GM21528 (cell line): ENCODE data around the gene CDH12.
"Not testable (repeated sequence)": the region's sequence is repeated elsewhere in the genome, so short reads cannot be mapped to it uniquely, and the experiment has no call there.

Source experiments
- ATAC-seq: cut with Tn5 transposase; IDR thresholded peaks from one replicate; pipeline ENCODE4 v1.9.1; 2021; ENCODE audit warnings: mild to moderate bottlenecking, moderate library complexity; ENCODE audit not compliant: unreplicated experiment, low FRiP score

CDH12 gene

DNA sequence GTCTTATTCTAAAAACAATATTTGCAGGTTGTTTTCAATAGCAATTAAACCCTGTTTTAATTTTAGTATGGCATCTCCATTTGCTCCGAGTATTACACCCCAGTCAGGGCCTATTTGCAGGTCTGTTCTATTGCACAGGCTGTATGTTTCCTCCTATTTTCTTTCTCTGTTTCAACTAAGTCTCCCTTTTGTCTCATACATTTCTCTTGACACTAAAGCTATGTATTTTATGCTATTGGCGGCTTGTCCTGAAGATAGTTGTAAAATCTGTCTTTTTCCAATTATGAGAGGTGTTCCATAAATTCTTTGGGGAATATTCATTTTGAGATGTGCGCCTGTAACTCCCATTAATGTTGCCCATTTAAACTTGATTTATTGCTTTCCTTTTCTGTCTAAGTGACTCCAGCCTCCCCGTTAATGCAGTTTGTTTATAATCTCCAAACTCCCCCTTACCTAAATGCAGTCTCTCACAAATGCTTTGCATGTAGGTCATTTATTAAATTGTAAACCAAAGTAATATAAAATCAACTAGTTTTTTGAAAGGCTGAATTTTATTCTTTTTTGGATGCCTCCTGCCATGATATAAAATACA is 262.4 kb downstream of the CDH12 start:
- no peak for ATAC-seq

DNA sequence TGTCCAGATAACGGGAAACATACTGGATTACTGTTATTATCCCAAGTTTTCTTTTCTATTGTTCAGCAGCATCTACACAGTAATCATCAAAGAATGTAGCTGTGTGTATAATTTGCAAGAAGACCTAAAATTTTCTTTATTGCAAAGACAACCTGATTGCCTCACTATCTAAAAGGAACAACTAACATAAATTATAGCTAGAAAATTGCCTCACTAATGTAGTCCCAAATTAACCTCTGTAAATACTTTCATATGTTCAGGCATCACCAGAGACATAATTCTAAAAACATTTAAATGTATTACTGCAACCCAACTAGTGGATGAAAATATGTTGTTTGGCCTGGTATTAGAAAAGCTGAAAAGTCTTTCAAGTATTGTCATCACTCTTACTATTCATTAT is 275.4 kb downstream of the CDH12 start:
- ATAC-seq, result no peak

DNA sequence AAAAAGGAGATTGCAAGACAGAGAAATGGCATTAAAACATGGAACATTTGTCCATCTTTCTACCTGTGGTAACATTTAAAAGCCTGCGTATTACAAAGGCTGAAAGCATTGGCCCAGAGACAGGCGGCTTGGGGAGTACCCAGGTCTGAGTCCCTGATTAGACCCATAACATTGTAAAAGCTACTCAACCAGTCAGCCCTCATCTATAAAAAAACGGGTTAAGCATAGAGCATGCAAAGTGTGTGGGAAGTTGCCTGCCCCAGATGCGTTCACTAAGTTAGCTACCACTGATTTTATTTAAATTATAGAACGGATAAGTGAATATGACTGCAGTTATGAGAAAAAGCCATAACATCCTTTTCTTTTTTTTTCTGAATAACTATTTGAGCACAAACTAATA is 276.1 kb downstream of the CDH12 start:
- ATAC-seq, result no peak

DNA sequence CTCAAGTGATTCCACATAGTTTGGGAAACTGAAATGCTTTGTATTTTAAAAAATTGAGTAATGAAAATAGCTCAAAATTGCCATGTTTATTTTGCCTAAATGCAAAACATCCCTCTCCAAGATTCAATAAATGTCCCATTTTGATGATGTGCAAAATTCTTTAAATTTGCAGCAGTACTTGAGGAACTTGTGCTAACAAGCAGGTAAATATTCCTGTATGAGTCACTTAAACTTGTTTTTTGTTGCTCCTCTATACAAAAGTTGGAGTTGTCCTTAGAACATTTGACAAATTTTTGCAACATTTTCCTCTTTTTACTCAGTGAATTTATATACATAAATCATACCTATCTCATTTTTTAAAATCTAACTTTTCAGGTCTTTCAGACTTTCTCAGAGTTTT is 280.2 kb downstream of the CDH12 start:
- no peak for ATAC-seq

DNA sequence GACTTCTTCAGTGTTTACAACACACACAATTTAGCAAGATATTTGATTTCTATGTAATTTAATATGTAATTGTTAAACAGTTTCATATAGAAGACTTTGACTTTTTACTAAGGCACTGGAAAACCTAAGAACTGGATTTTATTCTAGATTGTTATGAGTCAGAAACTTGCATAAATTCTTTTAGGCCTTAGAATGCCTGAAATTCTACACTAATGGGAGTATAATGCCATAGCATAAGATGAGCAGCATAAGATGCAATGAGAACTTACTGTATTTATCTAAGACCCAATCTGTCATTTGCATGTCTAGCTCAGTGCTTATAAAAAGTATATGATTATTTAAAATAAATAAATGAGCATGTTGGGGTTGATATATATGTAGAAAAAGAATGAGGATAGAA is 285.2 kb downstream of the CDH12 start:
- ATAC-seq, result no peak

DNA sequence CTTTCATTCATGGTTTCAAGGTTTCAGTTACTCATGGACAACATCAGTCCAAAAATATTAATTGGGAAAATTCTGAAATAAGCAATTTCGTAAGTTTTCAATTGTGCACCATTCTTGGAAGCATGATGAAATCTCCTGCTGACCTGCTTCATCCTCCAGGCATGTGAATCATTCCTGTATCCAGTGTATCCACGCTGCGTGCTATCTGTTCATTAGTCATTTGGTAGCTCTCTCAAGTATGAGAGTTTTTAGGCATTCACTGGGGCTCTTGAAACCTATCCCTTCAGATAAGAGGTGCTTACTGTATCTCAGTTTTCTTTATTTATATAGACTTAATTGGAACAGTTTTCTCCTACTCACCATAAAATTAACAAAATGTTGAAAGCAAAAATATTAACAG is 293.0 kb downstream of the CDH12 start:
- ATAC-seq, result no peak

DNA sequence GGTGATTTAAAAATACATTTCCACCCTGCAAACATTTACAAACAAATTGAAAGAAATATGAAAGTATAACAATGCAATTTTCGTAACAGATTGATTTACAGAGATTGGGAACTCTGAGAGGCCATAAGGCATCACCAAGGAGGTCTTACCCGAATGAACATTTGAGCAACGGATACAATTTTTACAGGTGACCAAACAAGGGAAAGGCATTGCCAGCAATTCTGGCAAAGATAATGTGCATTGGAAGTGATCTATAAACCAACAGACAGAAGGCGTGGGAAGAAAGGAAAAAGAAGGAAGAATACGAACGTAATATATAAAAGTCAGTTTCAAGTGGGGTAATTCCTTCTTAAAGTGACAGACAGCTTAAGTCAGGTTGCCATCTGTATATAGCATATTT is 295.9 kb downstream of the CDH12 start:
- ATAC-seq, result no peak

DNA sequence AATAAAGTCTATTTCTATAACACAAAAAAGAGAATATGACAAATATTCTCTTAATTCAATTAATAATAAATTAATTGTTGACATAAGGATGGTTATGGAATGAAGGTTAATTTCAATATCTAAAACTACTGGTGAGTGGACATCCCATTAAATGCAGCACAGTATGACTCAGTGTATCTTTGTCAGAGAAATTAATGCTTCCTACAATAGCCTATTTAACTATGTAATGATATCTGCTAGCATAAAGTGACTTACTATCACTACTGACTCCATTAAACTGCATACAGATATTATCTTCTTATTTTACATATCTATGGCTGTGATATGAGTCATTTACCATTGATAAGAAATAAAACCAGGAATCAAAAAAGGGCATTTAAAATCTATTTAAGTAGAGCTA is 298.7 kb downstream of the CDH12 start:
- ATAC-seq, result no peak

DNA sequence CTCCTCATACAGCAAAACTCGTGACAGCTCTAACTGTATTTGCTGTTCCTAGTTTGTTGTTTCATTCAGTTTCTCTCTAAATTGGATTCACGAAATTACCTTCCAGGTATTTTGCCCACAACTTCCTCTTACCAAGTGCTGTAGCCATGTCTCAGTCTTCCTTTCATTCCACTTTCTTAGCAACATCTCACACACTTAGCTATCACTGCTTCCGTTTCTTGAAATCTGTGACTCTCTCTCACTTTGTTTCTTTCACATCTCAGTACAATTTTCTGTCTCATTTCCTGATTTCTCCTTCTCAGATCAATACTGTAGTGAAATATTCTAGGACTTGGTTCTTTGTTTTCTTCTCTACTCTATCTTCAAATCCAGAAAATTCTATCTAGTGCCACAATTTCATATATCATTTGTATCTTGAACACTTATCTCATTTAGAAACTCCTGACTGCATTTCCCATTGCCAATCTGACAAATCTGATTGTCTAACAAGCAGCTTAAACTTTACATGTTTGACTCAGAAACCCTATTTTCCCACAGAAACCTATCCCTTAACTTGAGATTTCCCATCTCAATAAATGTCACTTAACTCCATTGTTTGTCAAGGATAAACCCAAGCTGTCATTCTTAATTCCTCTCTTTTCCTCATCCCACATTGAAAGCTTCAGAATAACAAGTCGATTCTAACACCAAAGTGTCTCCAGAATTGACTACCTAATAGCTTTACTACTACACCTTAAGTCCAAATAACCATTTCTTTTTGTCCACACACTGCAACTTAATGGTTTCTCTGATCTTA is 303.1 kb downstream of the CDH12 start:
- no peak for ATAC-seq

DNA sequence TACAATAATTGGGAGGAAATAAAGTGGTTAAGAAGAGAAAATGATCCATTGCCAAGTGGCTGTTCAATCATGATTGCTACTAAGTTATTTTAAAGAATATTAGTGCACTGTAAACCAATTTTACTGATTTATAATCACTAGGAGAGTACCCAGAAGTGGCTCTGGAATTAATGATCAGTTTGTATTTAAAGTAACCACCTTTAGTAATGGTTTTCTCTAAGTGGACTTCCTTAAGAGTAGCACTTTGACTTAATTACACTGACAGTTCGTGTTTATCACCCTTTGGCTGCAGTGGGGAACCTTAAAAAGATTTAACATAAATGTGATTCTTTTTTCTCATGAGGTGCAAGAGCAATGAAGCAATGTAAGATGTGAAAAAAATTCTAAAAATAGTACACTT is 310.8 kb downstream of the CDH12 start:
- no peak for ATAC-seq

DNA sequence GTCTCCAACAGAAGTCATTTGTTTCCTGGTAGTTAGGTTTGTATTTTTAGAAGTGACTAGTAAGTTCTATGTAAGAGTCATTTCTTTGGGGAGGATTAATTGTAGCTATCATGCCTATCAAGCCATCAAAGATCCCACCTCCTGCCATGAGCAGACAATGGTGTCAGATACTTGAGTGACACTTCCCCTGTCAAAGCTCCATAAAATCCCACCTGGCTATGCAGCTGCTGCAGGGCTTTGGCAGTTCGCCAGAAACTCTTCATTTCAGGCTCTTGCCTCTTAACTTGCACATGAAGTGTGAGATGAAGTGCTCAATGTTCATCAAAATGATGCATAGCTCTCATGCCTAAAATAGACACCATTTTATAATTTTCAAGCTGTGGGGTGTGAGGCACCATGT is 312.1 kb downstream of the CDH12 start:
- no peak for ATAC-seq

DNA sequence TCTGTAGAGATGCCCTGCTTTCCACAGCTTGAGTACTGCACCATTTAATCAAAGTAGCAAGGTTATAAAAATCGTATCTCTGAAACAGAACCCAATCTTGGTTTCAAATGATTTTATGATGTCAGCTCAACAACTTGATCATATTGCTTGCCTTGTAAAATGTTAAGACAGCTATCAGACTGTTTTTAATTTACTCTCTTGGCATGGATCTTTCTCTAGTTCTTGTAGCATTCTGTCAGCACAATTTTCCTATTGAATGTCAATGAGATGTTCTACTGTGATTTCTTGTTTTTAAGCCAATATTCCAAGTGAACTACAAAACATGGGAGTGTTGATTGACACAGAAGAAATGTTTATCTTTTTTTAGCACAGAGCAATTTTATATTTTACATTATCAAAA is 313.4 kb downstream of the CDH12 start:
- ATAC-seq, result no peak

DNA sequence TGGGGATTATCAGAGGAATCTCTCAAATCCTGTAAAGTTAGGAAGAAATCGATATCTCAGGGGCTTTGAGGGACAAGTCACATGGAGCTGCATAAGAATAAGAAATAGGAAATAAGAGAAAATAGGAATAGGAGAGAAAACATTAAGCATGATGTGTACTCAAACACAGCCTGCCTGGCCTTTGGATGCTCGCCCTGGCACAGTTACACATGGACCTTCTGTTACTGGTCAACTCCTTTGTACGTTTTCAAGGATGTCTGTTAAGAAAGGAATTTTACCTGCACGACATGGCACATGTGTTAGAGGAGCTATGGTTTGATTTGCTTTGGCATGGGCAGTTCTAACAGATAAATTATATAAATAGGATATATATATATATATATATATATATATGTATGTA is 321.2 kb downstream of the CDH12 start:
- ATAC-seq, result no peak

DNA sequence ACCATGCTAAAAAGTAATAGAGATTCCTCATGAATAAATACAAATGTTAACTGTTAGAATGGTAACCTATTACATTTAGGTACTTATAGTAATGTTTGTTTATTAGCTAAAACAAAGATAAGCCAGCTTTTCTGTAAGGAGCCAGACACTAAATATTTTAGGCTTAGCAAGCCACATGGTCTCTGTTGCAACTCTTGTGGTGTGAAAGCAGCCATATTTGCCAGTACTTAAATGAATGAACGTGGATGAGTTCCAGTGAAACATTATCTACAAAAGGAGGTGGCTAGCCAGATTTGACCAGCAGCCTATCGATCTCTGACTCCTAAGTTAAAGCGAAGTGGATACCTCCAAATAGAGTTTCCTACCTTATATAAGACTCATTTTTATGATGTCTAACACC is 331.6 kb downstream of the CDH12 start:
- ATAC-seq, result no peak

DNA sequence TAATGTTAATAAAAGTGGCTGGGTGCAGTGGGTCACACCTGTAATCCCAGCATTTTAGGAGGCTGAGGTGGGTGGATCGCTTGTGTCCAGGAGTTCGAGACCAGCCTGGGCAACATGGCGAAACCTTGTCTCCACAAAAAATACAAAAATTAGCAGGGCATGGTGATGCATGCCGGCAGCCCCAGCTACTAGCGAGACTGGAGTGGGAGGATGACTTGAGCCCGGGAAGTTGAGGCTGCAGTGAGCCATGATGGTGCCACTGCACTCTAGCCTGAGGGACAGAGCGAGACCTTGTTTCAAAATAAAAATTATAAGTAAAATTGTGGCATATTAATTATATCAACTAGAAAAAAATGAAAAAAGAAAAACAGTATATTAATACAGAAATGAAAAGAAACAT is 336.6 kb downstream of the CDH12 start:
- not testable (repeated sequence) for ATAC-seq

DNA sequence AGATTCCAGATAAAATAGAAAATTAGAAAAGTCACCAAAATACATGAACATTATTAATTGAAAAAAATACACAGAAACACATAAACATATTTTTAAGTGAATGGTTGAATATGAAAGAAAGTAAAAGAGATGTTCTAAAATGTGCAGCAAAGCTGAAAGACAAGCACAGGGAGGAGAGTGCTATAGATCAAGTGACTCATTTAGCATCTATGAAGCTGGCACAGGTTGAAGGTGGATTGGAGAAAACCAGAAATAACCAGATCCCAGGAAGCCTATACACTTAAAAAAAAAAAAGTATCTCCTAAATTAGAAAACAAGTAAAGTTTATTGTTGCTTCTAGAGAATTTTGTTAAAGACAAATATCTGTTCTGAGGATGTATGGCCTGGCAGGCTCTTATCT is 338.9 kb downstream of the CDH12 start:
- no peak for ATAC-seq

DNA sequence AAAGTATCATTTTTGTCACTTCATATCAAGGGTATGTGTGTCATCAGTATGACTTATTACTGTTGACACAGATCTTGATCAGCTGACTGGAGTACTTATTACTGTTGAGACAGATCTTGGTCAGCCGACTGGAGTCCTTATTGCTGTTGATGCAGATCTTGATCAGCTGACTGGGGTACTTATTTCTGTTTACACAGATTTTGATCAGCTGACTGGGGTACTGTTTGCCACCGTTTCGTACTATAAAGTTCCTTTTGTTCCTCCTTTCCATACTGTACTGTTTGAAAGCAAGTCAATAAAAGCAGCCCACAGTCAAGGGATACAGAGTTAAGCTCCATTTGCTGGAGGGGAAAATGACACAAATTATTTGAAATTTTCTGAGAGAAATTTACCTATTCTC is 347.3 kb downstream of the CDH12 start:
- no peak for ATAC-seq

DNA sequence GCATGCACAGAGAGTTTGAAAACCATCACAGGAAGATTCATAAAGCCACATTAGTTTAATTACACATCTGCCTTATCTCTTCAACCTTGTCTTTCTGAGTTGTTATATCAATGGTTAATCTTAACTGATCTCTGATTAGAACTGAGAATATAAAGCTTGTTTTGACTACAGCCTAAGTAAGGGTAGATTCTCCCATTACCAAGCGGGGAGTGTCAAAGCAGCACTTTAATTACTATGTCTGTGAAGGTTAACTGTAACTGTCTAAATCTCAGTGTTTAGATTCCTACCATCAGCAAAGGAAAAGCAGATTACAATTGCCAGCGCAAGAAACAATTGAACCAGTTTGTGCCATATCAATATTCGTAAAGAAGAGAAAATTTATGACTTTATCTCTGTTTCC is 348.7 kb downstream of the CDH12 start:
- no peak for ATAC-seq

DNA sequence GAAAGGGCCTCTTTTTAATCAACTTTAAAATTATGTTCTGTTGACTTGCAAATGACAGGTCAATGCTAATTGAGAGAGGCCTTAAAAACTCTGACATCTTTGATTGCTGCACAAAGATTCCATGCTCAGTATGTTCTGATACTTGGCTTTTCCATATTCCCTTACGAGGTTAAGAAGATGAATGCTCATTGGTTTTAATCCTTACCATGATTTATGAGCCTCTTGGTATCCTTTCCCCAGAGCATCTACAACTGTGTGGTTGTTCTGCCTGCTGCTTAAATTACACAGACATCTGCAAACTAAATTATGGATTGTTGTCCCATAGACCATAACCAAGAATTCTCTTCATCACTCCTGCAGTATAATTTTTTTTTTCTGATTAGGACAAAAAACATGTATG is 352.6 kb downstream of the CDH12 start:
- ATAC-seq, result no peak

DNA sequence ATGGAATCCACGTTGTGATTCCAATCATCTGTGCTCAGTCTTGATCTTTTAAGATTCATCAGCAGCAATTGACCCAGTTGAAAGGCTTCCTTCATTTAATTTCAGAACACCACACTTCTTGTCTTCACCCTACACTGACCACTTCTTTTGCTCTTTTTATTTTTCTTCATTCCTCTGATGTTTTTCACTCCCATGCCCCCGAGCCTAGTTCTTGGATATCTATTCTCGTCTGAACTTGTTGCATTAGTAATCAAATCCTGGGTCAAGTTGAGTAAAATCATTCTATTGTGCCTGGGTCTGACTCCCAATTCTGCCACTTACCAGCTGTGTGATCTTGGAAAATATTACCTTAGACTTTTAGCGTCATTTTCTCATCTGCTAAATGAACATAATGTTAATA is 356.5 kb downstream of the CDH12 start:
- no peak for ATAC-seq

DNA sequence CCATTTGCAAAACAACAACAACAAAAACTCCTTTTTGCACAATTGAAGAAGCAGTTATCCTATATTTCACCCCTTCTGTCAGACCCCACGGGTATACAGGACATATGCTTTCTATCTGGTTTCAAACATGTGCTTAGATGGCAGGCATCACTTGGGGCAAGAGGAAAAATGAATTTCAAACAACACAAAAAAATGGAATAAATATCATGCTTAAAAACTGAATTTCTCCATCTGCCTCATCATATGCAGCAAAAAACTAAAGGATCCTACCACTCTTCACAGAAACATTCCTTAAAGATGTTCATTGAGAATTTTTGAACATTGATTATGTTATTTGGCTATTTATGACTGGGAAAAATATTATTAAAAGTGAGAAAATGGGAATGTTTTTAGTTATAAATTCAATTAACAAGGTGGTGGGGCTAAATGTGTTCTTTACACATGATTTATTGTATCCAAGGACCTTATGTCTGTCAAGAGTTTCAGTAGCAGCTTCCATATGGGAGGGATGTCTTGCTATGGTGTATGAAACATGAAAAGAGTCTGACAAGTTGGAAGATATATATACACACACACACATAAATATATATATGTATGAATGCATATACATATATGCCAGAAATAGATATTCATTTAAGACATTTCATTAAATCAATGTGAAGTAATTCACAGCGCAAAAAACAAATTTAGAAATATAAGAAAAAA is 358.0 kb downstream of the CDH12 start:
- no peak for ATAC-seq

DNA sequence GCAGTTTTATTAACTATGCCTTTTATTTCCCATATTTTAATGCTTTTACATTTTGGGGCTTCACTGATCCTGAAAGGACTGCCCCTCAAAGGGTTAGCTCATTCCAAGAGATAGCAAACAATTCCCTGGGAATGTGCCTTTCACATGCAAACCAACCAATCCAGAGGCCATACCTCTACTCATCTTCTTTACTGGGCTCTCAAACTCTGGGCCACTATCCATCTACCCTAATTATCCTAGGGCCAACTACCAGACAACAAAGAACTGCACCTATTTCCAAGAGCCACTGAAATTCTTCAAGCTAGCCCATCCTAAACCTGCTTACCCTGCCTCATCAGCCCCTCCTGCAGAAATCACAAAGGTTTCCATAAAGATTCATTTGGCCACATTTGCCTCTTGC is 364.7 kb downstream of the CDH12 start:
- ATAC-seq, result no peak
